ENCODE data around the gene MYO1E. TPM values are rescaled to one million over a fixed set of nuclear protein-coding genes. Genes with fewer than 3 reads are reported as not detected.

MYO1E gene
- total RNA-seq, 4 donors from 2014 or later, result 23.3 to 99.8 (median 66.5) TPM

DNA sequence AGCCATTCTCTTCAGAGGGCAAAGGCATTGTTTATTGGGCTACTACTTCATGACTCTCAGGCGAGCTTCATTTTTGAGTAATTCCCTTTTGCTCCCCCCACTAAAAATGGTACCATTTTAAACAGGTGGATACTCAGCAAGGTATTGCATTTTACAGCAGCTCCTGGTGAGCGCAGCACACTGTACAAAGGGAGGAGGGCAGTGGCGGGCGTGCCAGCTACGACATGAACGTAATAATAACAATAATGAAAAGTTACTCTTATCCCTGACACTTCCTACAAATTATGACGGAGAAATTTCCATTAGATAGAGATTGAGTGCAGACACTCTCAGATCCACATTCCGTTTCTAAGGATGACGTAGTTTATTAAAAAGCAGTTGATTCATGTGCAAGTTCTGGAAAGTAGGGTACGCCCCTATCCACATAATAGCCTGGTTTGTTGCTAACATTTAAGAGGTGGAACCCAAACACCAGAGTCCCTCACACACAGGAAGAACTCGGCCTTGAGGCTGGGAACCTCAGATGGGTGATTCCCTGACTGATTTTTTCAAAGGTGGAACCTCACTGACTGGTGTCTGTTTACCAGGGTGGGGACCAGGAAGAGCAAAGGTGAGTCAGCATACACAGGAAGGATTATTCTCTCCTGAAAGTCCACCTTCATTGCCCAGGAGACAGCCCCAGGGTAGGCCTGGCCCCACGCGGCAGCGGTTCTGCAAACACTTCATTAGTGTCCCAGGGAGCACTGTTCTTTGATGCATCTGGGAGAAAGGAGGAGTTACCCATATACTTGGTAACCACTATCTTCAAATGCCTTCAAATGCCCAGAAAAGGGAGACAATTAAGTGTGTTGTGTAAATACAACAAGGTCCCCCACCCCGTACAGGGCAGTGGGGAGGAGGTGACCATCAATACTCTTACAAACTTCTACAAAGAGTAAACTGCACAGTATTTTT, 96.2 kb downstream of the MYO1E start:
- Histone ChIP-seq H3K36me3 (no peaks in the 10 kb centered on the region), H3K27me3 (no peaks in the 10 kb centered on the region), H3K9me3 (no peaks in the 10 kb centered on the region), H3K27ac (no peak overlapping the region), H3K4me1 (peaks cover 0 to 4% of the 10 kb centered on the region in 2 donors), H3K4me3 (no peak overlapping the region)
- no peak for DNase-seq
- TF ChIP-seq POLR2A (IDR thresholded peaks at IDR 0.05), result no peak
- TF ChIP-seq, protein P1, sequence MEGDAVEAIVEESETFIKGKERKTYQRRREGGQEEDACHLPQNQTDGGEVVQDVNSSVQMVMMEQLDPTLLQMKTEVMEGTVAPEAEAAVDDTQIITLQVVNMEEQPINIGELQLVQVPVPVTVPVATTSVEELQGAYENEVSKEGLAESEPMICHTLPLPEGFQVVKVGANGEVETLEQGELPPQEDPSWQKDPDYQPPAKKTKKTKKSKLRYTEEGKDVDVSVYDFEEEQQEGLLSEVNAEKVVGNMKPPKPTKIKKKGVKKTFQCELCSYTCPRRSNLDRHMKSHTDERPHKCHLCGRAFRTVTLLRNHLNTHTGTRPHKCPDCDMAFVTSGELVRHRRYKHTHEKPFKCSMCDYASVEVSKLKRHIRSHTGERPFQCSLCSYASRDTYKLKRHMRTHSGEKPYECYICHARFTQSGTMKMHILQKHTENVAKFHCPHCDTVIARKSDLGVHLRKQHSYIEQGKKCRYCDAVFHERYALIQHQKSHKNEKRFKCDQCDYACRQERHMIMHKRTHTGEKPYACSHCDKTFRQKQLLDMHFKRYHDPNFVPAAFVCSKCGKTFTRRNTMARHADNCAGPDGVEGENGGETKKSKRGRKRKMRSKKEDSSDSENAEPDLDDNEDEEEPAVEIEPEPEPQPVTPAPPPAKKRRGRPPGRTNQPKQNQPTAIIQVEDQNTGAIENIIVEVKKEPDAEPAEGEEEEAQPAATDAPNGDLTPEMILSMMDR (IDR thresholded peaks at IDR 0.05), result no peak
- intact Hi-C loops (cut with DNase I; ENCODE audit: low total_unique reads), result no loop called here

DNA sequence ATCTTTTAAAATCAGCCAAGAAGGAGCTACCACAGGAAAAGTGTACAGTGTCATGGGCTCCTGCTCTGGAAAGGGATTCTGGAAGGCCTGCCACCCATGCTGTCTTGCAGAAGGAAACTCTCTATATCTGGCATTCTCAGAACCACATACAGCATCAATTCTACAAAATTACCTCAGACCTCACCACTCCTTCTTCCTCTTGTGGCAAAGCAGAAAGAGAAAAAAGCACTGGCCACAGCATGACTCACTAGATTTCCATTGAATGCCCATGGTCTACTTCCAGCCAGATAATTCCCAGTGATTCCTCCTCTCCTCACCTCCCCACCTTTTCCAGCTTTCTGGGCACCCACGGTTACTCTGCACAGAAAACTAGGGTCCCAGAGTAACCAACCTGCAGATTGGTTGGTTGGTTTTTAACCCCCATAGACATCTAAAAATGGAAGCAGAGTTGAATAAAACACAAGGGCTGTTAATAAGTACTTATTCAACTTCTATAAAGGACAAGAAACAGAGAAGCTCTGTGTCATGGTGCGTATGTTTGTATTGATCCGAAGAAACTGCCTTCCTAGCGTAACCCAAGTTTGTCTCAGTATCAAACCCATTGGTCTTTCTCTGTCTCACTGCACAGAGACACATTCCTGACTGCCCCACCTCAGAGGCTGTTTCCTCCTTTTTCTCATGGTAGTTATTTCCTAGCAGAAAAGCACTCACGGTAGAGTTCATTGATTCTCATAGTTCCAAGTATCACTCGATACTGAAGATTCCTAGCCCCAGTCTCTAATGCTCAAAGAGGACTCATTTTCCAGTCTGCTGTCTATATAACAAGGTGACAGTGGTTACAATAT, 98.3 kb downstream of the MYO1E start:
- no peaks in the 10 kb centered on the region for H3K36me3 ChIP-seq
- TF ChIP-seq, protein P1 (IDR thresholded peaks at IDR 0.05), result no peak
- TF ChIP-seq POLR2A (IDR thresholded peaks at IDR 0.05), result no peak
- H3K4me3 ChIP-seq, result no peak overlapping the region
- no peak for DNase-seq
- H3K27ac ChIP-seq, result no peak overlapping the region
- H3K9me3 ChIP-seq, result no peaks in the 10 kb centered on the region
- H3K4me1 ChIP-seq, result no peaks in the 10 kb centered on the region
- no peaks in the 10 kb centered on the region for H3K27me3 ChIP-seq
- intact Hi-C loops (cut with DNase I; ENCODE audit: low total_unique reads), result no loop called here

DNA sequence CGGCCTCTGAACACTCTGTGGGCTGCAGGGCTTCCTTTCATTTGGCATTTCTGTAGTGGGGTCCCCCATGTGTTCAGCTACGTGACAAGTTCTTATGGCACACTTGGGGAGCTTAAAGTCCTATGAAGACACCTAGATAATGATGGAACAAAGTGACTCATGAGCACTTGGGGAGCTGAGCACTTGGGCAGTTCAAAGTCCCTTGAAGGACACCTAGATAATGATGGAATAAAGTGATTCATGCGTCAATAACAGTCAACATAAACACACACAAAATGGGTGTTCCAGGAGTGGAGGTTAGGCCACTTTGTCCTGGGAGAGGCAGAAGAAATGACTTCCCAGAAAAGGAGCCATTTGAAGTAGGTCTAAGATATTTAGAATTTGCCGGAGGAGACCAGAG, 99.4 kb downstream of the MYO1E start:
- no peaks in the 10 kb centered on the region for H3K36me3 ChIP-seq
- intact Hi-C loops (cut with DNase I; ENCODE audit: low total_unique reads), result no loop called here
- H3K4me3 ChIP-seq, result no peak overlapping the region
- no peaks in the 10 kb centered on the region for H3K27me3 ChIP-seq
- no peak overlapping the region for H3K27ac ChIP-seq
- no peaks in the 10 kb centered on the region for H3K4me1 ChIP-seq
- TF ChIP-seq POLR2A (IDR thresholded peaks at IDR 0.05), result no peak
- TF ChIP-seq, protein P1 (IDR thresholded peaks at IDR 0.05), result no peak
- H3K9me3 ChIP-seq, result no peaks in the 10 kb centered on the region
- no peak for DNase-seq

DNA sequence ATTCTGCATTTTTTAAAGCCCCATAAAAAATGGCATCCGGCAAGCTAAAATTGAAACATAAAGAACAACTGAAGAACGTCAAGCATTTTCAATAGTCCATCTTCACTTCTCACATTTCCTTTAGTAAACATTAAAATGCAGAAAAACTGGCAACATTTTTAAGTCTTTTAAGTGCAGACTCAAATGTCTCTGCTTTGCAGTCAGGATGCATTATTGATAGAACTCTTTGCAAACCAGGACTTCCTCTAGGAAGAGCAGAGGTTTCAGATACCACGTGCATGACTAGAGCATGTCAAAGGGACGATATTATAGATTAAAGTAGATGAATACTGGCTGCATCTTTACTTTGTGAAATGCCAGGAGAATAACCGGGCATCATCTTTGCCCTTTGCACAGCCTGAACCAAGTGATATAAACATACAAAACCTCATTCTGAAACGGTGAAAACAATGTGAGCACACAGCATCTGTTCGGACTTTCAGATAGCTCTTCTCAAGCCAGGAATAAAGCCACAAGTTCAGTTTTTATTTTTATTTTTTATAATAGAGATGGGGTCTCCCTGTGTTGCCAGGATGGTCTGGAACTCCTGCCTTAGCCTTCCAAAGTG, 101.0 kb downstream of the MYO1E start:
- no peak for TF ChIP-seq POLR2A (IDR thresholded peaks at IDR 0.05)
- TF ChIP-seq, protein P1 (IDR thresholded peaks at IDR 0.05), result no peak
- no peaks in the 10 kb centered on the region for H3K4me1 ChIP-seq
- H3K27me3 ChIP-seq, result no peaks in the 10 kb centered on the region
- no peaks in the 10 kb centered on the region for H3K36me3 ChIP-seq
- intact Hi-C loops (cut with DNase I; ENCODE audit: low total_unique reads), result no loop called here
- H3K4me3 ChIP-seq, result no peak overlapping the region
- no peak overlapping the region for H3K27ac ChIP-seq
- no peak for DNase-seq
- H3K9me3 ChIP-seq, result no peaks in the 10 kb centered on the region

Data from uterus (tissue), 4 donors.